Aorta (tissue), 5 donors: ENCODE results near the gene MALSU1. TPM values are rescaled to one million over a fixed set of nuclear protein-coding genes. Genes with fewer than 3 reads are reported as not detected.

ENCODE experiments used
- ATAC-seq: fragments of 200-7000 bp; cut with Tn5 transposase; one replicate; pipeline ENCODE4 v1.9.1; 2022; ENCODE audit warnings: moderate library complexity; ENCODE audit not compliant: low FRiP score
- DNase-seq, 2 donors: peaks; one replicate each; pipeline ENCODE4 v3.0.0-alpha.2; 2020
- H3K27ac ChIP-seq, 2 donors: one replicate each; pipeline ENCODE4 v1.5.1; 2013; ENCODE audit warnings: low read length in 2 of 2, mild to moderate bottlenecking in 2 of 2, moderate library complexity in 2 of 2, control low read depth in 1 of 2, inconsistent platforms in 1 of 2, low read depth in 1 of 2
- H3K27me3 ChIP-seq, 2 donors: one replicate each; pipeline ENCODE4 v1.6.1; 2013; ENCODE audit warnings: control low read depth in 1 of 2, low read length in 1 of 2, mild to moderate bottlenecking in 1 of 2, moderate library complexity in 1 of 2; ENCODE audit not compliant: insufficient read depth in 2 of 2, control insufficient read depth in 1 of 2
- H3K36me3 ChIP-seq, 2 donors: one replicate each; pipeline ENCODE4 v1.6.1; 2013; ENCODE audit warnings: control low read depth in 1 of 2, low read length in 1 of 2, mild to moderate bottlenecking in 1 of 2; ENCODE audit not compliant: insufficient read depth in 2 of 2, control insufficient read depth in 1 of 2
- H3K4me1 ChIP-seq, 2 donors: one replicate each; pipeline ENCODE4 v1.6.1; 2013; ENCODE audit warnings: low read length in 2 of 2, control low read depth in 1 of 2, mild to moderate bottlenecking in 1 of 2, moderate library complexity in 1 of 2; ENCODE audit not compliant: insufficient read depth in 2 of 2, control insufficient read depth in 1 of 2
- H3K4me3 ChIP-seq, 2 donors: one replicate each; pipeline ENCODE4 v1.5.1; 2013; ENCODE audit warnings: low read length in 2 of 2, control low read depth in 1 of 2, mild to moderate bottlenecking in 1 of 2
- H3K9me3 ChIP-seq: one replicate; pipeline ENCODE4 v1.6.1; 2013; ENCODE audit warnings: mild to moderate bottlenecking, low read length; ENCODE audit not compliant: control insufficient read depth
- WGBS, 2 donors: extraction: QIAGEN DNeasy Blood & Tissue Kit; methylation state at CpG; one replicate each; pipeline ENCODE4 v1.1.7; 2013; 5-methylcytosine and 5-hydroxymethylcytosine counted together
- intact Hi-C, 2 donors: fragments of 100-400 bp; cut with DNase I; formaldehyde crosslinking; loops; one replicate each; pipeline versions ENCODE4 v1.14.2 to v1.15.0; 2022
- long read RNA-seq, 2 donors: library from polyadenylated mRNA; unstranded; transcript quantifications; one replicate each; pipeline ENCODE4 v2.0.0, GENCODE V29; 2020 to 2021
- polyA plus RNA-seq, 2 donors: library from polyadenylated mRNA; stranded (reverse); fragments of 200-250 nt; gene quantifications; one replicate each; pipeline ENCODE4 v1.2.3, GENCODE V29; 2013
- total RNA-seq, 2 donors: library from RNA; stranded (reverse); fragmentation: NEBNext Ultra II Directional; extraction: Animal tissue kit (Norgen Biotek cat#: 25700); gene quantifications; one replicate each; pipeline ENCODE4 v1.2.1, GENCODE V29; 2021
- donor health status: healthy with polysubstance abuse.
- donor health status: Bipolar disorder and iron deficiency.
- donor health status: DM: no; HTN: no; CAD: no.
- donor health status: DM: no; HTN: no; CAD: no.
- donor health status: DM: yes; HTN: yes; CAD: no.

The MALSU1 gene
- total RNA-seq, result 10 to 100 TPM; 32.1 to 43.4 TPM
- 10 to 100 TPM; 26.4 to 41.5 TPM for polyA plus RNA-seq
- long read RNA-seq, donor 1, transcript MALSU1-202 (4 exons, 3,044 nt), result major isoform, 12 of 16 reads
- long read RNA-seq, donor 1, partial matches to known transcripts, result 1 of 16 reads
- long read RNA-seq, donor 1, other reads (novel, unspliced or antisense), result 2 of 16 reads
- long read RNA-seq, donor 2, transcript MALSU1-202 (4 exons, 3,044 nt), result major isoform, 7 of 9 reads
- long read RNA-seq, donor 2, partial matches to known transcripts, result 0 of 9 reads
- long read RNA-seq, donor 2, other reads (novel, unspliced or antisense), result 2 of 9 reads

DNA sequence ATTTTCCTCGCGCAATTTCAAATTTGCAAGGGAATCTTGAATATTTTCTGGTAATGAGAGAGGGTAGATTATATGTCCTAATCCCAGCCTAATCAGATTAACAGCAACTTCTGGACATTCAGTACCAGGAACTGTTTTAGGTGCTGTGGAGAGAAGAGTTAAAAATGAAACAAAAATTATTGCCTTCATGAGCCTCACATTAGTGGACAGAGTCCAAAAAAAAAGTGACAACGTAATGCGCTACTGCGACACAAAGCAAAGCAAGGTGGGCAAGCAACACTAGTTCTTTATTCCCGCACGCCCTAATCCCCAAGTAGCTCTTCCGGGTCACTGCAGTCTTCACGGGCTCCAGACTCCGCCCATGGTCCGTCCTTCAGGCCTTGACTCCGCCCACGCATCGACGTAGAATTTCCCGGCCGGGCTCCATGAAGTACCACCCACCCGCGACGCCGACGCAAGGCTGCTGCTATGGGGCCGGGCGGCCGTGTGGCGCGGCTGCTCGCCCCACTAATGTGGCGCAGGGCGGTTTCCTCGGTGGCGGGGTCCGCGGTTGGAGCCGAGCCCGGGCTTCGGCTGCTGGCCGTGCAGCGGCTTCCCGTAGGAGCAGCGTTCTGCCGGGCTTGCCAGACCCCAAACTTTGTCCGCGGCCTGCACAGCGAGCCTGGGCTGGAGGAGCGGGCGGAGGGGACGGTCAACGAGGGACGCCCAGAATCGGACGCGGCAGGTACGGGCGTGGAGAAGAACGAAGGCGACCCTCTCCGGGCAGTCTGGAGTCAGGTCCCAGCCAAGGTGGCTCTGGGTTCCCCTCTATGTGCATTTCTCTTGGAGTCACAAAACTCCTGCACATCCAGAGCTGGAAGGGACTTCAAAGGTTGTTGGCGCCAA lies at the start of gene MALSU1:
Gene MALSU1 (plus strand): TSS at position 455 of the 885 bp plus-strand sequence. CDS start 14 bp downstream, at position 469.
- peak; percentile 100 for ATAC-seq
- H3K4me3 ChIP-seq, result peak within 1 kb of the TSS; percentile 73 to 98
- peak; percentile 98 to 99 for DNase-seq
- H3K4me1 ChIP-seq, result peaks cover 0 to 2% of the 10 kb centered on the region in 2 donors
- H3K27ac ChIP-seq, result peak within 1 kb of the TSS; percentile 73 to 91
- intact Hi-C loops, result loop anchor here in 1 of 2 donors (5.0 kb wide), 1 partner anchor 233 kb away; the partner anchor contains the start of gene TRA2A
- 1 to 3% methylated on average over 59 of the region's 59 CpGs for WGBS, 2 donors
- H3K9me3 ChIP-seq, result no peaks in the 10 kb centered on the region
- no peaks in the 10 kb centered on the region for H3K27me3 ChIP-seq
- no peaks in the 10 kb centered on the region for H3K36me3 ChIP-seq

DNA sequence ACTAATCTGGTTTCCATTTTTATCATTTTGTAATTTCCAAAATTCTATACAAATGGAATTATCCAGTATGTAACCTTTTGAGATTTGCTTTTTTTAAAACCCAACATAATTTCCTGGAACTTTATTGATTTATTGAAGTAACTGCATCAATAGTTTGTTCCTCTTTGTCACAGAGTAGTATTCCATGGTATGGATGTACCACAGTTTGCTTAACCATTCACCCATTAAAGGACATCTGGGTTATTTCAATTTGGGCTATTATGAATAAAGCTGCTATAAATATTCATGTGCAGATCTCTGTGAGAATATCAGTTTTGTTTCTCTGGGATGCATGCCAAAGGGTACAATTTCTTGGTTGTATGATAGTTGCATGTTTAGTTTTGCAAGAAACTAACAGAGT lies 49.7 kb upstream of the MALSU1 start:
- no peak for ATAC-seq
- no peak overlapping the region for H3K27ac ChIP-seq
- intact Hi-C loops, result loop anchor here (5.0 to 10.0 kb wide), 2 partner anchors 67 to 145 kb away; partner anchors contain the start of genes NUP42 (in 2 of the 2) and KLHL7 (in 1 of the 2)
- H3K4me1 ChIP-seq, result no peaks in the 10 kb centered on the region
- no peaks in the 10 kb centered on the region for H3K27me3 ChIP-seq
- peaks cover 2 to 6% of the 10 kb centered on the region in 2 donors for H3K36me3 ChIP-seq
- H3K9me3 ChIP-seq, result no peaks in the 10 kb centered on the region
- no peak overlapping the region for H3K4me3 ChIP-seq
- DNase-seq, result no peak

DNA sequence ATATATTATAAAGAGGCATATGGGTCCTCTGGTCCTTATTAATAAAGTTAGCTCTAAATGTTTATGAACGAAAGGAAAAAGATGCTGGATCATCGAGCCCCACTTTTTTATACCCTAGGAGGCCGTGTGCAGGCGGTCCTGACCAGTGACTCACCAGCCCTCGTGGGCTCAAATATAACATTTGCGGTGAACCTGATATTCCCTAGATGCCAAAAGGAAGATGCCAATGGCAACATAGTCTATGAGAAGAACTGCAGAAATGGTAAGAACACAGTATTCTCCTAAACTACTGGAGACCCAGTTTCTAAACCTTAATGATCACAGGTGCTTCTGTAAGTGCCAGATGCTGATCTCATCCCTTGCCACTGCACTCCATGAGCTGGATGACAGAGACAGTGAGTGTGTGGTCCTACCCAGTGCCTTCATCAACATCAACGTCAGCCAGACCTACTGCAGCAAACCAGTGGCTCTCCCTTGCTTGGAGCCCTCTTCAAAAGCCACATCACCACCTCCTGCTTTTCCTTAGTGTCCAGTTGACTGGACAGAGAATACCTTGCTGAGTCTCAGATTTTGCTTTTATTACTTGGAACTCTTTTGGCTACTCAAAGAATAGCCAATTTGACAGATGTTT lies 45.0 kb upstream of the MALSU1 start:
- H3K27me3 ChIP-seq, result no peaks in the 10 kb centered on the region
- H3K4me1 ChIP-seq, result no peaks in the 10 kb centered on the region
- 82 to 89% methylated on average over 7 of the region's 7 CpGs for WGBS, 2 donors
- no peaks in the 10 kb centered on the region for H3K9me3 ChIP-seq
- DNase-seq (no peak), ATAC-seq (no peak)
- no peak overlapping the region for H3K27ac ChIP-seq
- intact Hi-C loops, result no loop called here
- H3K4me3 ChIP-seq, result no peak overlapping the region
- H3K36me3 ChIP-seq, result peaks cover 5 to 6% of the 10 kb centered on the region in 2 donors

DNA sequence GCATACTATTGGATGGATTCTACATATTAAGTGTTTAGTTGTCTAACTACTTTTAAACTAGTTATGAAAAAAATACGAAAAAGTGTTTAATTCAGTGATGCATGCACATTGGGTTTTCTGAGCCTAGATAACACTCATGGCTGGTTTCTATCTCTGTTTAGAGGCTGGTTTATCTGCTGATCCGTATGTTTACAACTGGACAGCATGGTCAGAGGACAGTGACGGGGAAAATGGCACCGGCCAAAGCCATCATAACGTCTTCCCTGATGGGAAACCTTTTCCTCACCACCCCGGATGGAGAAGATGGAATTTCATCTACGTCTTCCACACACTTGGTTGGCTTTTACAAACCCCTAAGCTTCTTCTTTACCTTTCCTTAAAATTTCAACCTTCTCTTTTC lies 42.4 kb upstream of the MALSU1 start:
- no peaks in the 10 kb centered on the region for H3K4me1 ChIP-seq
- H3K36me3 ChIP-seq, result peaks cover 6 to 8% of the 10 kb centered on the region in 2 donors
- H3K27ac ChIP-seq, result no peak overlapping the region
- no peak overlapping the region for H3K4me3 ChIP-seq
- intact Hi-C loops, result no loop called here
- ATAC-seq (no peak), DNase-seq (no peak)
- no peaks in the 10 kb centered on the region for H3K27me3 ChIP-seq
- WGBS, 2 donors, result 84 to 89% methylated on average over 7 of the region's 7 CpGs
- H3K9me3 ChIP-seq, result no peaks in the 10 kb centered on the region

DNA sequence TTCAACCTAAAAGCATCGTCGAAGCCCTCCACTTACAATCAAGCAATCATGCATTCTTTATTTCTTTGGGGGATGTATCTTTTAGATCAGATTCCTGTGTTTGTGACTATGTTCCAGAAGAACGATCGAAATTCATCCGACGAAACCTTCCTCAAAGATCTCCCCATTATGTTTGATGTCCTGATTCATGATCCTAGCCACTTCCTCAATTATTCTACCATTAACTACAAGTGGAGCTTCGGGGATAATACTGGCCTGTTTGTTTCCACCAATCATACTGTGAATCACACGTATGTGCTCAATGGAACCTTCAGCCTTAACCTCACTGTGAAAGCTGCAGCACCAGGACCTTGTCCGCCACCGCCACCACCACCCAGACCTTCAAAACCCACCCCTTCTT lies 38.8 kb upstream of the MALSU1 start:
- DNase-seq (no peak), ATAC-seq (no peak)
- Histone ChIP-seq H3K36me3 (peaks cover 0 to 6% of the 10 kb centered on the region in 2 donors), H3K27me3 (no peaks in the 10 kb centered on the region), H3K4me3 (no peak overlapping the region), H3K9me3 (no peaks in the 10 kb centered on the region), H3K27ac (no peak overlapping the region), H3K4me1 (no peaks in the 10 kb centered on the region)
- WGBS, 2 donors, result 87 to 91% methylated on average over 10 of the region's 10 CpGs
- intact Hi-C loops, result loop anchor here (5.0 kb wide), 2 partner anchors 73 to 78 kb away; partner anchors contain the start of gene NUP42 (in 1 of the 2)

DNA sequence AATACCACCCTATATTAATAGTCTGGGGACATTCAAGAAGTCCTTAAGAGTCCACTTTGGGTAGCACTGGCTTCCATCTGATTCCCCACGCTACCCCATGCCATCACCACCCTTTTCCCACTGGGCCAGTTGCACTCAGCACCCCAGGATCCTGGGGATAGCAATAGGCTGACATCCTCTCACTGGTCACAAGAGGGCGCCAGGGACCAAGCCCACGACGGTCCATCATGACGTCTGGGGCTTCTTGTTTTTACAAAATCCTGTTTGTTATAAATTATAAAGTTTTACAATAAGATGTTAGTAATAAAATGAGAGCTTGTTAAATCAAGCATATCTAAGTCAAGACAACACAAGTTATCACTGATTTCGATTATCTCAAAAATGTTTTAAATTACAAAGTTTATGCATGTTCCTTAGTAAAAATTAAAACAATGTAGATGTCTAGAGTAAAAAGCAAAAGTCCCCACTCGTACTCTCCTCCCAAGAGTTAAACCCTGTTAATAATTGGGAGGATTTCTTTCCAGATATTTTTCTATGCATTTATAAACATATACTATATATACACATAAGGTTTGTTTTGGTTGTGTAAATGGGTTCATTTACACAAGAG lies 37.2 kb upstream of the MALSU1 start:
- no peak overlapping the region for H3K27ac ChIP-seq
- WGBS, 2 donors, result 7 to 10% methylated on average over 7 of the region's 7 CpGs
- H3K27me3 ChIP-seq, result no peaks in the 10 kb centered on the region
- no peak overlapping the region for H3K4me3 ChIP-seq
- H3K4me1 ChIP-seq, result no peaks in the 10 kb centered on the region
- ATAC-seq, result peak; percentile 73
- intact Hi-C loops, result loop anchor here (5.0 kb wide), 2 partner anchors 75 to 80 kb away; partner anchors contain the start of gene NUP42 (in 1 of the 2)
- H3K9me3 ChIP-seq, result no peaks in the 10 kb centered on the region
- peaks cover 3 to 4% of the 10 kb centered on the region in 2 donors for H3K36me3 ChIP-seq
- peak; percentile 66 to 82 for DNase-seq

DNA sequence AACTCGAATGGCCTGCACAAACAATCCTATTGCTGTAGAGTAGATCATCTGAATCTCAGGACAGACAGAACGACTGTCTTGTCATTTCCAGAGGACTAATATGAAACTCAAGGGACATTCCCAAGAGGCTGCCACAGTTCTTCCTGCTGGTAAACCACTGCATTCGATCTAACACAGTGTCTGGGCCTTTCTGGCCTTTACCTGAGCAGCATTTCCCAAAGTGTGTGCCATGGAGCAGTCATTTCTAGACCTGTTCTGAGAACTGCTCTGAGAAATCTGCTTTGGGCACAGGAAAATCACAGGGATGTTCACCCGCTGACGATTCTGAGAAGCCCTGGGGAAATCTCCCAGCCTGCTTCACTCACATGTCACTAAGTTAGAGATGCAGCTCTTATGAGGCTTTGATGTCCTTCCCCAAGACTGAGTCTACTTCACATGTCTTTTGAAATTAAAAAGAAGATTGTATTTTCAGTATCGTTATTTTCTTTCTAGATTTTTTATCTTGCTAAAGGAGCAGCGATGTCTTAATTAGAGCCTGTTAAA lies 34.2 kb upstream of the MALSU1 start:
- no peaks in the 10 kb centered on the region for H3K27me3 ChIP-seq
- ATAC-seq (no peak), DNase-seq (no peak)
- WGBS, 2 donors, result 81 to 82% methylated on average over 7 of the region's 7 CpGs
- no peak overlapping the region for H3K4me3 ChIP-seq
- no peak overlapping the region for H3K27ac ChIP-seq
- no peaks in the 10 kb centered on the region for H3K9me3 ChIP-seq
- no peaks in the 10 kb centered on the region for H3K4me1 ChIP-seq
- H3K36me3 ChIP-seq, result peaks cover 2 to 4% of the 10 kb centered on the region in 2 donors
- intact Hi-C loops, result loop anchor here (5.0 kb wide), 2 partner anchors 78 to 83 kb away; partner anchors contain the start of gene NUP42 (in 1 of the 2)

DNA sequence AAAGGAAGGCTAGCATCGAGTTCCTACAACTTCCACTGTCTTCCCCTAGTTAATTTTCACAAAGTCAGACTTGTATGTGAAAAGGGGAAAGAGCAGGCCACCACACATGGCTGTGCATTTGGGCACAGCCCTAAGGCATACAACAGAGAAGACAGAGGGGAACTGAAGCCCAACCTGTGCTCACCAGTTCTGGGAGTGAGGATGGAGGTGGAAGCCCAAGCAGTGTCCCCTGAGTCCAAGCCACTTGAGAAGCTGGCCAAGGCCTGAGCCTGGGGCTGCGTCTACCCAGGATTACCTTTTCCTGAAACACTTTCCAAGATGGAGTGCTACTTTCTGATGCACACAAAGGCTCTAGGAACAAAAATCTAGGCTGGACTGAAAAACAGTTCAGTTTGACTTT lies 32.2 kb upstream of the MALSU1 start:
- intact Hi-C loops, result no loop called here
- DNase-seq (no peak), ATAC-seq (no peak)
- H3K27ac ChIP-seq, result no peak overlapping the region
- H3K27me3 ChIP-seq, result no peaks in the 10 kb centered on the region
- peaks cover 0 to 4% of the 10 kb centered on the region in 2 donors for H3K36me3 ChIP-seq
- no peak overlapping the region for H3K4me3 ChIP-seq
- WGBS, 2 donors, result 90% methylated on average over 2 of the region's 2 CpGs
- no peaks in the 10 kb centered on the region for H3K4me1 ChIP-seq
- H3K9me3 ChIP-seq, result no peaks in the 10 kb centered on the region
